Pancreas (tissue), 10 donors: ENCODE data around the gene ZSWIM5. TPM values are rescaled to one million over a fixed set of nuclear protein-coding genes. Genes with fewer than 3 reads are reported as not detected.
"Not testable (repeated sequence)": the region's sequence is repeated elsewhere in the genome, so short reads cannot be mapped to it uniquely, and the experiment has no call there.

Experiments
- ATAC-seq, 4 donors: fragments of 200-7000 bp; cut with Tn5 transposase; one replicate each; pipeline versions ENCODE4 v1.8.0 to v1.9.1; 2020; ENCODE audit warnings: mild to moderate bottlenecking in 4 of 4, moderate library complexity in 4 of 4
- DNase-seq, 6 donors: peaks; one replicate each; pipeline ENCODE4 v3.0.0-alpha.2; 2020
- FAIRE-seq: peaks from 2 replicates; lab custom pipeline; 2012; peaks lifted over from hg19 to GRCh38; lab: Jason Lieb, UNC
- H3K27ac ChIP-seq, 4 donors: fragments of 200-600 bp; sonication (generic); 1 replicate in 3 of 4; 2 replicates in 1 of 4; pipeline versions ENCODE4 v1.5.0 to v1.8.0; 2020
- H3K27me3 ChIP-seq, 4 donors: fragments of 200-600 bp; one replicate each; pipeline ENCODE4 v1.8.0; 2021
- H3K36me3 ChIP-seq, 3 donors: fragments of 200-600 bp; sonication (generic) in 1 of 3; one replicate each; pipeline versions ENCODE4 v1.5.0 to v1.8.0; 2020 to 2021
- H3K4me1 ChIP-seq, 3 donors: fragments of 200-600 bp; one replicate each; pipeline ENCODE4 v1.8.0; 2021
- H3K4me3 ChIP-seq, 4 donors: fragments of 200-600 bp; sonication (generic) in 2 of 4; one replicate each; pipeline versions ENCODE4 v1.5.0 to v1.8.0; 2020 to 2021
- H3K9me3 ChIP-seq, 4 donors: fragments of 200-600 bp; one replicate each; pipeline ENCODE4 v1.8.0; 2021
- CTCF ChIP-seq, 4 donors: fragments of 200-600 bp; sonication (generic) in 3 of 4; IDR thresholded peaks; one replicate each; pipeline versions ENCODE4 v1.5.0 to v1.8.0; 2021; ENCODE audit warnings: antibody characterized with exemption in 4 of 4
- WGBS, 2 donors: extraction: QIAGEN DNeasy Blood & Tissue Kit; methylation state at CpG; one replicate each; pipeline ENCODE4 v1.1.7; 2013; 5-methylcytosine and 5-hydroxymethylcytosine counted together
- intact Hi-C, 3 donors: fragments of 100-400 bp; cut with DNase I; formaldehyde crosslinking; loops; one replicate each; pipeline versions ENCODE4 v1.11.1 to v1.14.2; 2022
- polyA plus RNA-seq, 2 donors: library from polyadenylated mRNA; stranded (reverse); fragments of 200-250 nt; gene quantifications; one replicate each; pipeline ENCODE4 v1.2.3, GENCODE V29; 2013
- total RNA-seq, 6 donors: library from RNA; stranded (reverse); fragmentation: NEBNext Ultra II Directional in 4 of 6; extraction: Animal tissue kit (Norgen Biotek cat#: 25700) in 4 of 6; gene quantifications; one replicate each; pipeline versions ENCODE4 v1.2.1 to v1.2.4, GENCODE V29; 2021 to 2023
- donor health status: healthy with polysubstance abuse.
- donor health status: DM: no; HTN: no; CAD: no; lungs with moderate emphysema.
- donor health status: DM: no; HTN: no; CAD: no.
- donor health status: control.
- donor health status: control.
- donor health status: Bipolar disorder and iron deficiency.
- donor health status: DM: yes; HTN: yes; CAD: no.
- donor health status: DM: no; HTN: no; CAD: no.
- donor health status: DM: no; HTN: no; CAD: no.
- donor health status: DM: yes; HTN: yes; CAD: no.

ZSWIM5 gene
- total and polyA plus RNA-seq, 8 donors: 0.76 to 2.7 (median 2.4) TPM

GRCh38 chr1:45067806-45068205 is 138.6 kb downstream of the ZSWIM5 start:
- TF ChIP-seq CTCF (IDR thresholded peaks at IDR 0.05): no peak
- no peak overlapping the region for H3K4me3 ChIP-seq
- DNase-seq (no peak), ATAC-seq (no peak), FAIRE-seq (no peak)
- H3K27me3 ChIP-seq: no peaks in the 10 kb centered on the region
- no peaks in the 10 kb centered on the region for H3K4me1 ChIP-seq
- H3K36me3 ChIP-seq: no peaks in the 10 kb centered on the region
- WGBS, 2 donors: 88 to 92% methylated on average over 2 of the region's 2 CpGs
- no peak overlapping the region for H3K27ac ChIP-seq
- no peaks in the 10 kb centered on the region for H3K9me3 ChIP-seq
- intact Hi-C loops: no loop called here

GRCh38 chr1:45065083-45065482 is 141.3 kb downstream of the ZSWIM5 start:
- Histone ChIP-seq H3K4me3 (no peak overlapping the region), H3K27ac (no peak overlapping the region), H3K4me1 (peaks cover 0 to 4% (median 0%) of the 10 kb centered on the region in 3 donors), H3K27me3 (no peaks in the 10 kb centered on the region), H3K9me3 (no peaks in the 10 kb centered on the region), H3K36me3 (no peaks in the 10 kb centered on the region)
- DNase-seq: no peak
- intact Hi-C loops: no loop called here
- FAIRE-seq: no peak
- WGBS, 2 donors: 76 to 81% methylated on average over 2 of the region's 2 CpGs
- no peak for ATAC-seq
- TF ChIP-seq CTCF (IDR thresholded peaks at IDR 0.05): no peak

GRCh38 chr1:45062463-45062862 is 143.9 kb downstream of the ZSWIM5 start:
- ATAC-seq, H3K27me3 ChIP-seq, H3K4me3 ChIP-seq, H3K27ac ChIP-seq, DNase-seq, H3K36me3 ChIP-seq, H3K4me1 ChIP-seq, intact Hi-C loops, H3K9me3 ChIP-seq, FAIRE-seq: not testable (repeated sequence)
- 89 to 91% methylated on average over 4 of the region's 4 CpGs for WGBS, 2 donors

GRCh38 chr1:45059829-45060228 is 146.6 kb downstream of the ZSWIM5 start:
- Histone ChIP-seq H3K4me1 (peaks cover 0 to 6% (median 0%) of the 10 kb centered on the region in 3 donors), H3K9me3 (no peaks in the 10 kb centered on the region), H3K27me3 (no peaks in the 10 kb centered on the region), H3K27ac (no peak overlapping the region), H3K36me3 (peaks cover 0 to 4% (median 0%) of the 10 kb centered on the region in 3 donors), H3K4me3 (no peak overlapping the region)
- DNase-seq (no peak), FAIRE-seq (no peak), ATAC-seq (peak in 2 of 4 donors; percentile 58 to 62)
- WGBS, 2 donors: 28 to 33% methylated on average over 2 of the region's 2 CpGs
- intact Hi-C loops: no loop called here
- no peak for TF ChIP-seq CTCF (IDR thresholded peaks at IDR 0.05)

- peaks cover 0 to 4% (median 0%) of the 10 kb centered on the region in 3 donors for H3K36me3 ChIP-seq
- H3K4me3 ChIP-seq: no peak overlapping the region
- peaks cover 0 to 6% (median 0%) of the 10 kb centered on the region in 3 donors for H3K4me1 ChIP-seq
- no peaks in the 10 kb centered on the region for H3K27me3 ChIP-seq
- 47 to 51% methylated on average over 1 of the region's 1 CpG for WGBS, 2 donors
- FAIRE-seq (no peak), ATAC-seq (no peak), DNase-seq (no peak)
- intact Hi-C loops: no loop called here
- no peaks in the 10 kb centered on the region for H3K9me3 ChIP-seq
- TF ChIP-seq CTCF (IDR thresholded peaks at IDR 0.05): no peak
- H3K27ac ChIP-seq: no peak overlapping the region
These were observed 148.9 kb downstream of the ZSWIM5 start for GRCh38 chr1:45057542-45057941.
